ENCODE results near the gene DCTN3. TPM values are rescaled to one million over a fixed set of nuclear protein-coding genes. Genes with fewer than 3 reads are reported as not detected.

DCTN3 gene
- total RNA-seq = 57.8 and 65.5 TPM in 2 replicates

- peaks cover 13% of the 10 kb centered on the region for H3K36me3 Mint-ChIP-seq (ENCODE audit: low read depth)
- H3K27me3 Mint-ChIP-seq (ENCODE audit: low read depth) = peaks cover 26% of the 10 kb centered on the region
- DNase-seq (ENCODE audit: low spot score) = peak; percentile 90
- peak within 1 kb of the TSS; percentile 91 for H3K4me3 Mint-ChIP-seq (ENCODE audit: low read depth)
- peak within 1 kb of the TSS; percentile 46 for H3K27ac Mint-ChIP-seq
- intact Hi-C loops (cut with micrococcal nuclease) = loop anchor here (1.0 kb wide), 1 partner anchor 8 kb away; the partner anchor contains the start of gene RPP25L
- peaks cover 16% of the 10 kb centered on the region for H3K4me1 Mint-ChIP-seq (ENCODE audit: low read depth)
- H3K9me3 Mint-ChIP-seq = no peaks in the 10 kb centered on the region
Measured at GRCh38 chr9:34620061-34620994, at the start of gene DCTN3. Gene DCTN3 (minus strand): TSS chr9:34620495. CDS start chr9:34620464, 31 bp downstream.

- Mint-ChIP-seq H3K27ac (peak overlapping the region; percentile 82), H3K4me1 (ENCODE audit: low read depth) (peaks cover 34% of the 10 kb centered on the region), H3K9me3 (peaks cover 9% of the 10 kb centered on the region), H3K27me3 (ENCODE audit: low read depth) (no peaks in the 10 kb centered on the region), H3K4me3 (ENCODE audit: low read depth) (peak overlapping the region; percentile 85), H3K36me3 (ENCODE audit: low read depth) (peaks cover 34% of the 10 kb centered on the region)
- intact Hi-C loops (cut with micrococcal nuclease) = loop anchor here (2.0 kb wide), 2 partner anchors 19 to 27 kb away; partner anchors contain the start of gene GALT
- DNase-seq (ENCODE audit: low spot score) = peak; percentile 83
Measured at GRCh38 chr9:34665381-34666250, 45.3 kb upstream of the DCTN3 start.

- intact Hi-C loops (cut with micrococcal nuclease) = loop anchor here (2.0 kb wide), 2 partner anchors 18 to 26 kb away; partner anchors contain the start of gene GALT
- Mint-ChIP-seq H3K27ac (peak overlapping the region; percentile 77), H3K36me3 (ENCODE audit: low read depth) (peaks cover 37% of the 10 kb centered on the region), H3K4me1 (ENCODE audit: low read depth) (peaks cover 34% of the 10 kb centered on the region), H3K9me3 (peaks cover 9% of the 10 kb centered on the region), H3K27me3 (ENCODE audit: low read depth) (no peaks in the 10 kb centered on the region), H3K4me3 (ENCODE audit: low read depth) (peak overlapping the region; percentile 85)
- DNase-seq (ENCODE audit: low spot score) = no peak
Measured at GRCh38 chr9:34665067-34665380, 44.7 kb upstream of the DCTN3 start.

- H3K27ac Mint-ChIP-seq = peak overlapping the region; percentile 77
- intact Hi-C loops (cut with micrococcal nuclease) = loop anchor here (1.0 to 2.0 kb wide), 3 partner anchors 18 to 38 kb away; partner anchors contain the start of gene GALT
- peaks cover 5% of the 10 kb centered on the region for H3K9me3 Mint-ChIP-seq
- peak; percentile 70 for DNase-seq (ENCODE audit: low spot score)
- no peaks in the 10 kb centered on the region for H3K27me3 Mint-ChIP-seq (ENCODE audit: low read depth)
- peak overlapping the region; percentile 85 for H3K4me3 Mint-ChIP-seq (ENCODE audit: low read depth)
- H3K4me1 Mint-ChIP-seq (ENCODE audit: low read depth) = peaks cover 34% of the 10 kb centered on the region
- peaks cover 32% of the 10 kb centered on the region for H3K36me3 Mint-ChIP-seq (ENCODE audit: low read depth)
Measured at GRCh38 chr9:34664281-34665066, 44.2 kb upstream of the DCTN3 start.

GRCh38 chr9:34663303-34663605 is 43.0 kb upstream of the DCTN3 start:
- Mint-ChIP-seq H3K4me3 (ENCODE audit: low read depth) (peak overlapping the region; percentile 31), H3K9me3 (no peaks in the 10 kb centered on the region), H3K27ac (peak overlapping the region; percentile 77), H3K27me3 (ENCODE audit: low read depth) (no peaks in the 10 kb centered on the region), H3K36me3 (ENCODE audit: low read depth) (peaks cover 24% of the 10 kb centered on the region), H3K4me1 (ENCODE audit: low read depth) (peaks cover 34% of the 10 kb centered on the region)
- intact Hi-C loops (cut with micrococcal nuclease) = no loop called here
- peak; percentile 28 for DNase-seq (ENCODE audit: low spot score)

- DNase-seq (ENCODE audit: low spot score) = no peak
- H3K36me3 Mint-ChIP-seq (ENCODE audit: low read depth) = peaks cover 19% of the 10 kb centered on the region
- H3K27me3 Mint-ChIP-seq (ENCODE audit: low read depth) = no peaks in the 10 kb centered on the region
- H3K4me3 Mint-ChIP-seq (ENCODE audit: low read depth) = peak within 1 kb of the TSS; percentile 31
- intact Hi-C loops (cut with micrococcal nuclease) = no loop called here
- no peaks in the 10 kb centered on the region for H3K9me3 Mint-ChIP-seq
- H3K4me1 Mint-ChIP-seq (ENCODE audit: low read depth) = peaks cover 34% of the 10 kb centered on the region
- peak within 1 kb of the TSS; percentile 77 for H3K27ac Mint-ChIP-seq
Measured at GRCh38 chr9:34662526-34663302, 42.4 kb upstream of the DCTN3 start, which contains the start of gene CCL27. Gene CCL27 (minus strand): TSS chr9:34662657. CDS start chr9:34662633, 24 bp downstream.

- Mint-ChIP-seq H3K9me3 (no peaks in the 10 kb centered on the region), H3K4me3 (ENCODE audit: low read depth) (no peak overlapping the region), H3K27me3 (ENCODE audit: low read depth) (no peaks in the 10 kb centered on the region), H3K36me3 (ENCODE audit: low read depth) (peaks cover 17% of the 10 kb centered on the region), H3K27ac (no peak overlapping the region), H3K4me1 (ENCODE audit: low read depth) (peaks cover 28% of the 10 kb centered on the region)
- DNase-seq (ENCODE audit: low spot score) = no peak
- intact Hi-C loops (cut with micrococcal nuclease) = no loop called here
Measured at GRCh38 chr9:34659592-34660253, 39.4 kb upstream of the DCTN3 start.

GRCh38 chr9:34658461-34658860 is 38.2 kb upstream of the DCTN3 start:
- DNase-seq (ENCODE audit: low spot score) = no peak
- H3K4me3 Mint-ChIP-seq (ENCODE audit: low read depth) = no peak overlapping the region
- H3K27me3 Mint-ChIP-seq (ENCODE audit: low read depth) = no peaks in the 10 kb centered on the region
- intact Hi-C loops (cut with micrococcal nuclease) = no loop called here
- peaks cover 16% of the 10 kb centered on the region for H3K4me1 Mint-ChIP-seq (ENCODE audit: low read depth)
- no peaks in the 10 kb centered on the region for H3K9me3 Mint-ChIP-seq
- H3K36me3 Mint-ChIP-seq (ENCODE audit: low read depth) = peaks cover 17% of the 10 kb centered on the region
- no peak overlapping the region for H3K27ac Mint-ChIP-seq

GRCh38 chr9:34656992-34657391 is 36.7 kb upstream of the DCTN3 start:
- Mint-ChIP-seq H3K27me3 (ENCODE audit: low read depth) (no peaks in the 10 kb centered on the region), H3K9me3 (no peaks in the 10 kb centered on the region), H3K4me3 (ENCODE audit: low read depth) (no peak overlapping the region), H3K27ac (no peak overlapping the region), H3K36me3 (ENCODE audit: low read depth) (peaks cover 14% of the 10 kb centered on the region), H3K4me1 (ENCODE audit: low read depth) (peaks cover 14% of the 10 kb centered on the region)
- intact Hi-C loops (cut with micrococcal nuclease) = no loop called here
- no peak for DNase-seq (ENCODE audit: low spot score)

GRCh38 chr9:34655394-34655793 is 35.1 kb upstream of the DCTN3 start:
- intact Hi-C loops (cut with micrococcal nuclease) = no loop called here
- no peak for DNase-seq (ENCODE audit: low spot score)
- peaks cover 9% of the 10 kb centered on the region for H3K36me3 Mint-ChIP-seq (ENCODE audit: low read depth)
- no peaks in the 10 kb centered on the region for H3K9me3 Mint-ChIP-seq
- no peaks in the 10 kb centered on the region for H3K27me3 Mint-ChIP-seq (ENCODE audit: low read depth)
- peaks cover 16% of the 10 kb centered on the region for H3K4me1 Mint-ChIP-seq (ENCODE audit: low read depth)
- H3K27ac Mint-ChIP-seq = no peak overlapping the region
- H3K4me3 Mint-ChIP-seq (ENCODE audit: low read depth) = no peak overlapping the region

GRCh38 chr9:34654323-34655051 is 34.2 kb upstream of the DCTN3 start:
- Mint-ChIP-seq H3K27me3 (ENCODE audit: low read depth) (no peaks in the 10 kb centered on the region), H3K36me3 (ENCODE audit: low read depth) (peaks cover 17% of the 10 kb centered on the region), H3K27ac (no peak overlapping the region), H3K4me1 (ENCODE audit: low read depth) (peaks cover 16% of the 10 kb centered on the region), H3K4me3 (ENCODE audit: low read depth) (no peak overlapping the region), H3K9me3 (no peaks in the 10 kb centered on the region)
- DNase-seq (ENCODE audit: low spot score) = no peak
- intact Hi-C loops (cut with micrococcal nuclease) = no loop called here
